Esophagus squamous epithelium (tissue), 5 donors: ENCODE data around the gene TMEM80. TPM values are rescaled to one million over a fixed set of nuclear protein-coding genes. Genes with fewer than 3 reads are reported as not detected.

Experiments used
- DNase-seq: peaks from one replicate; lab custom pipeline; 2025; lab: John Stamatoyannopoulos, UW
- H3K27ac ChIP-seq, 4 donors: fragments of 200-600 bp; sonication (generic); one replicate each; pipeline ENCODE4 v1.5.1; 2016 to 2019; ENCODE audit warnings: mild to moderate bottlenecking in 1 of 4
- H3K27me3 ChIP-seq, 4 donors: fragments of 200-600 bp; sonication (generic); 1 replicate in 3 of 4; 2 replicates in 1 of 4; pipeline versions ENCODE4 v1.5.1 to v1.6.0; 2017 to 2021; ENCODE audit warnings: antibody characterized with exemption in 1 of 4
- H3K36me3 ChIP-seq, 3 donors: fragments of 200-600 bp; sonication (generic); one replicate each; pipeline ENCODE4 v1.5.1; 2016 to 2019
- H3K4me1 ChIP-seq, 3 donors: fragments of 200-600 bp; sonication (generic); one replicate each; pipeline ENCODE4 v1.5.1; 2017 to 2019
- H3K4me3 ChIP-seq, 4 donors: fragments of 200-600 bp; sonication (generic); 1 replicate in 3 of 4; 2 replicates in 1 of 4; pipeline ENCODE4 v1.5.1; 2016 to 2019; ENCODE audit warnings: mild to moderate bottlenecking in 2 of 4, moderate library complexity in 1 of 4
- H3K9me3 ChIP-seq, 3 donors: fragments of 200-600 bp; sonication (generic); one replicate each; pipeline ENCODE4 v1.5.1; 2016 to 2019
- POLR2A ChIP-seq, 4 donors: fragments of 450-650 bp; IDR thresholded peaks; one replicate each; pipeline ENCODE4 v1.6.1; 2017; ENCODE audit warnings: antibody characterized with exemption in 4 of 4, mild to moderate bottlenecking in 4 of 4, moderate library complexity in 3 of 4
- WGBS, 2 donors: methylation state at CpG; one replicate each; pipeline ENCODE4 v1.1.5; 2018; 5-methylcytosine and 5-hydroxymethylcytosine counted together
- intact Hi-C: fragments of 100-400 bp; cut with DNase I; formaldehyde crosslinking; loops from one replicate; pipeline ENCODE4 v1.15.0; 2022
- total RNA-seq, 4 donors: library from RNA; depleted of rRNA; stranded (reverse); fragments of >200 nt; gene quantifications; one replicate each; pipeline ENCODE4 v1.1.0, GENCODE V29; 2016
- TF ChIP-seq, protein P1 (sequence below), 6 experiments: fragments of 450-650 bp in 4 of 6; fragments of 200-600 bp in 2 of 6; sonication (generic) in 2 of 6; IDR thresholded peaks; one replicate each; pipeline ENCODE4 v1.5.1; 2016 to 2019; ENCODE audit warnings: antibody characterized with exemption in 6 of 6, mild to moderate bottlenecking in 4 of 6, moderate library complexity in 4 of 6
- donor health status: DM: yes; HTN: yes; CAD: no.

TMEM80 gene
- total RNA-seq, 4 donors from 2014 or later = 16.1 to 55.3 (median 18.1) TPM

DNA sequence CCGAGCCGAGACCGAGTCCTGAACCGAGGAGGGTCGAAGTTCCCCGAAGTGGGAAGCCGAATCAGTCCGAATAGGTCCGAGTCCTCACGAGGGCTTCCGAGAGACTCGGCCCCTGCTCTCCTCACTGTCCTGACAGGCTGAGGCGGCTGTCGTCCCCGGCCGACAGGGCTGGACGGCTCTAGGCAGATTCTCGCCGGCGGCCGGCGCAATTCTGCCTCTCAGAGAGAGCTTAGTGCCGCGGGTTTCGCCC, 403 bp upstream of the TMEM80 start:
- TF ChIP-seq, protein P1, sequence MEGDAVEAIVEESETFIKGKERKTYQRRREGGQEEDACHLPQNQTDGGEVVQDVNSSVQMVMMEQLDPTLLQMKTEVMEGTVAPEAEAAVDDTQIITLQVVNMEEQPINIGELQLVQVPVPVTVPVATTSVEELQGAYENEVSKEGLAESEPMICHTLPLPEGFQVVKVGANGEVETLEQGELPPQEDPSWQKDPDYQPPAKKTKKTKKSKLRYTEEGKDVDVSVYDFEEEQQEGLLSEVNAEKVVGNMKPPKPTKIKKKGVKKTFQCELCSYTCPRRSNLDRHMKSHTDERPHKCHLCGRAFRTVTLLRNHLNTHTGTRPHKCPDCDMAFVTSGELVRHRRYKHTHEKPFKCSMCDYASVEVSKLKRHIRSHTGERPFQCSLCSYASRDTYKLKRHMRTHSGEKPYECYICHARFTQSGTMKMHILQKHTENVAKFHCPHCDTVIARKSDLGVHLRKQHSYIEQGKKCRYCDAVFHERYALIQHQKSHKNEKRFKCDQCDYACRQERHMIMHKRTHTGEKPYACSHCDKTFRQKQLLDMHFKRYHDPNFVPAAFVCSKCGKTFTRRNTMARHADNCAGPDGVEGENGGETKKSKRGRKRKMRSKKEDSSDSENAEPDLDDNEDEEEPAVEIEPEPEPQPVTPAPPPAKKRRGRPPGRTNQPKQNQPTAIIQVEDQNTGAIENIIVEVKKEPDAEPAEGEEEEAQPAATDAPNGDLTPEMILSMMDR (IDR thresholded peaks at IDR 0.05) = no peak
- no peak for TF ChIP-seq POLR2A (IDR thresholded peaks at IDR 0.05)
- Histone ChIP-seq H3K36me3 (peaks cover 0 to 25% (median 0%) of the 10 kb centered on the region in 3 donors), H3K27me3 (no peaks in the 10 kb centered on the region), H3K4me3 (peak overlapping the region; percentile 64 to 87 (median 74)), H3K4me1 (peaks cover 39 to 81% (median 42%) of the 10 kb centered on the region in 3 donors), H3K9me3 (no peaks in the 10 kb centered on the region), H3K27ac (peak overlapping the region; percentile 97 to 100 (median 100))
- WGBS, 2 donors = 0% methylated on average over 5 of the region's 25 CpGs; no CpG with 5 or more reads in 1 of the 2 donors
- no peak for DNase-seq
- intact Hi-C loops = no loop called here

GRCh38 chr11:696955-697491, 1.4 kb downstream of the TMEM80 start:
- Histone ChIP-seq H3K27ac (peak overlapping the region; percentile 97 to 100 (median 100)), H3K36me3 (peaks cover 0 to 33% (median 0%) of the 10 kb centered on the region in 3 donors), H3K27me3 (no peaks in the 10 kb centered on the region), H3K4me3 (peak overlapping the region; percentile 64 to 87 (median 74)), H3K4me1 (peaks cover 39 to 77% (median 42%) of the 10 kb centered on the region in 3 donors), H3K9me3 (no peaks in the 10 kb centered on the region)
- TF ChIP-seq POLR2A (IDR thresholded peaks at IDR 0.05) = no peak
- TF ChIP-seq, protein P1 (IDR thresholded peaks at IDR 0.05) = no peak
- DNase-seq = no peak
- intact Hi-C loops = no loop called here
- WGBS, 2 donors = 27 to 39% methylated on average over 10 to 11 of the region's 11 CpGs

GRCh38 chr11:697811-698311, 2.2 kb downstream of the TMEM80 start:
- intact Hi-C loops = no loop called here
- no peaks in the 10 kb centered on the region for H3K9me3 ChIP-seq
- peak overlapping the region; percentile 97 to 100 (median 100) for H3K27ac ChIP-seq
- H3K27me3 ChIP-seq = no peaks in the 10 kb centered on the region
- H3K4me1 ChIP-seq = peaks cover 44 to 77% (median 51%) of the 10 kb centered on the region in 3 donors
- peaks cover 0 to 36% (median 0%) of the 10 kb centered on the region in 3 donors for H3K36me3 ChIP-seq
- DNase-seq = no peak
- TF ChIP-seq POLR2A (IDR thresholded peaks at IDR 0.05) = no peak
- TF ChIP-seq, protein P1 (IDR thresholded peaks at IDR 0.05) = no peak
- WGBS, 2 donors = 34 to 39% methylated on average over 8 to 11 of the region's 11 CpGs
- peak overlapping the region; percentile 64 to 87 (median 74) for H3K4me3 ChIP-seq

GRCh38 chr11:698493-699115, 3.0 kb downstream of the TMEM80 start:
- WGBS, 2 donors = 70 to 74% methylated on average over 12 to 17 of the region's 17 CpGs
- Histone ChIP-seq H3K27ac (peak overlapping the region; percentile 97 to 100 (median 100)), H3K27me3 (no peaks in the 10 kb centered on the region), H3K4me3 (peak overlapping the region in 1 of 4 donors; percentile 74), H3K36me3 (peaks cover 0 to 41% (median 0%) of the 10 kb centered on the region in 3 donors), H3K4me1 (peaks cover 47 to 77% (median 52%) of the 10 kb centered on the region in 3 donors), H3K9me3 (no peaks in the 10 kb centered on the region)
- no peak for DNase-seq
- intact Hi-C loops = no loop called here
- TF ChIP-seq POLR2A (IDR thresholded peaks at IDR 0.05) = no peak
- TF ChIP-seq, protein P1 (IDR thresholded peaks at IDR 0.05) = no peak

DNA sequence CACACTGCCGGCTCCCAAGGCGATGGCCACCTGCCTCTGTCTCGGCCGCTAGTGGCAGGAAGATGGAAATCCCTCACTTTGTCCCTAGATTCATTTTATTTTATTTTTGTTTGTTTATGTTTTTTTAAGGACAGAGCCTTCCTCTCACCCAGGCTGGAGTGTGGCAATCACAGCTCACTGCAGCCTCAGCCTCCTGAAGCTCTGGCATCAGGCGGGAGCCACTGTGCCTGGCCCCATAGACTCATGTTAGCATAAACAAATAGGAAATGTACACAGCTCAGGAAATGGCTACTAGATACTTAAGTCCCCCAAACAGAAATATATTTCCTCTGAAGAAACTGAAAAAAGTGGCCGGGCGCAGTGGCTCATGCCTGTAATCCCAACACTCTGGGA, 3.5 kb downstream of the TMEM80 start:
- DNase-seq = no peak
- H3K4me3 ChIP-seq = no peak overlapping the region
- intact Hi-C loops = no loop called here
- 84 to 91% methylated on average over 7 of the region's 7 CpGs for WGBS, 2 donors
- TF ChIP-seq, protein P1 (IDR thresholded peaks at IDR 0.05) = no peak
- no peak for TF ChIP-seq POLR2A (IDR thresholded peaks at IDR 0.05)
- no peaks in the 10 kb centered on the region for H3K27me3 ChIP-seq
- peaks cover 43 to 77% (median 52%) of the 10 kb centered on the region in 3 donors for H3K4me1 ChIP-seq
- H3K27ac ChIP-seq = peak overlapping the region; percentile 97 to 100 (median 100)
- H3K36me3 ChIP-seq = peaks cover 0 to 46% (median 0%) of the 10 kb centered on the region in 3 donors
- no peaks in the 10 kb centered on the region for H3K9me3 ChIP-seq
